ACC112 (cell line): ENCODE results near the gene SLC25A34.

Experiments
- H2AFZ ChIP-seq: fragments of 200-600 bp; sonication (generic); one replicate; pipeline ENCODE4 v1.6.0; 2017; ENCODE audit warnings: antibody characterized with exemption, low read length; ENCODE audit not compliant: unreplicated experiment
- H3K27ac ChIP-seq: fragments of 200-600 bp; sonication (generic); 2 replicates; pipeline ENCODE4 v1.5.1; 2014; ENCODE audit warnings: low read depth, mild to moderate bottlenecking, antibody characterized with exemption, low read length, moderate library complexity
- H3K27me3 ChIP-seq: fragments of 200-600 bp; sonication (generic); 2 replicates; pipeline ENCODE4 v1.6.1; 2014; ENCODE audit warnings: mild to moderate bottlenecking, antibody characterized with exemption, low read length, moderate library complexity, mixed read lengths; ENCODE audit not compliant: insufficient read depth
- H3K36me3 ChIP-seq: fragments of 200-600 bp; sonication (generic); 2 replicates; pipeline ENCODE4 v1.6.1; 2016; ENCODE audit warnings: mild to moderate bottlenecking, antibody characterized with exemption, low read length, moderate library complexity, mixed read lengths; ENCODE audit not compliant: insufficient read depth
- H3K4me1 ChIP-seq: fragments of 200-600 bp; sonication (generic); one replicate; pipeline ENCODE4 v1.6.1; 2016; ENCODE audit warnings: low read length, mixed read lengths; ENCODE audit not compliant: insufficient read depth, unreplicated experiment, control insufficient read depth
- H3K4me3 ChIP-seq: fragments of 200-600 bp; sonication (generic); 2 replicates; pipeline ENCODE4 v1.5.1; 2014; ENCODE audit warnings: mild to moderate bottlenecking, low read depth, low read length
- H3K79me2 ChIP-seq: fragments of 200-600 bp; sonication (generic); one replicate; pipeline ENCODE4 v1.6.0; 2016; ENCODE audit warnings: low read length; ENCODE audit not compliant: control insufficient read depth, unreplicated experiment, insufficient read depth

Gene SLC25A34

GRCh38 chr1:15726508-15726907 lies 9.6 kb upstream of the SLC25A34 start:
- H3K4me1 ChIP-seq: no peaks in the 10 kb centered on the region
- H2AFZ ChIP-seq: no peak overlapping the region
- H3K27me3 ChIP-seq: no peaks in the 10 kb centered on the region
- peaks cover 5% of the 10 kb centered on the region; the same call in 1 of the 2 replicates for H3K36me3 ChIP-seq
- H3K27ac ChIP-seq: no peak overlapping the region
- H3K79me2 ChIP-seq: no peaks in the 10 kb centered on the region
- H3K4me3 ChIP-seq: no peak overlapping the region

DNA sequence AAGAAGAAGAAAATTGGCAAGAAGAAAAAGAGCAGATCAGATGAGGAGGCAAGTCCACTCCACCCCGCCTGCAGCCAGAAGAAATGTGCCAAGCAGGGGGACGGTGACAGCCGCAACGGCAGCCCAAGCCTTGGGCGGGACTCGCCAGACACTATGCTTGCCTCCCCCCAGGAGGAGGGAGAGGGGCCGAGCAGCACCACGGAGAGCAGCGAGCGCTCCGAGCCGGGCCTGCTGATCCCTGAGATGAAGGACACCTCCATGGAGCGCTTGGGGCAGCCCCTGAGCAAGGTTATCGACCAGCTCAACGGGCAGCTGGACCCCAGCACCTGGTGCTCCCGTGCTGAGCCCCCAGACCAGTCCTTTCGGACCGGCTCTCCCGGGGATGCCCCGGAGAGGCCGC lies 9.0 kb upstream of the SLC25A34 start:
- no peak overlapping the region for H3K4me3 ChIP-seq
- no peak overlapping the region for H3K27ac ChIP-seq
- no peak overlapping the region for H2AFZ ChIP-seq
- no peaks in the 10 kb centered on the region for H3K27me3 ChIP-seq
- H3K4me1 ChIP-seq: no peaks in the 10 kb centered on the region
- peaks cover 5% of the 10 kb centered on the region; the same call in 1 of the 2 replicates for H3K36me3 ChIP-seq
- no peaks in the 10 kb centered on the region for H3K79me2 ChIP-seq

DNA sequence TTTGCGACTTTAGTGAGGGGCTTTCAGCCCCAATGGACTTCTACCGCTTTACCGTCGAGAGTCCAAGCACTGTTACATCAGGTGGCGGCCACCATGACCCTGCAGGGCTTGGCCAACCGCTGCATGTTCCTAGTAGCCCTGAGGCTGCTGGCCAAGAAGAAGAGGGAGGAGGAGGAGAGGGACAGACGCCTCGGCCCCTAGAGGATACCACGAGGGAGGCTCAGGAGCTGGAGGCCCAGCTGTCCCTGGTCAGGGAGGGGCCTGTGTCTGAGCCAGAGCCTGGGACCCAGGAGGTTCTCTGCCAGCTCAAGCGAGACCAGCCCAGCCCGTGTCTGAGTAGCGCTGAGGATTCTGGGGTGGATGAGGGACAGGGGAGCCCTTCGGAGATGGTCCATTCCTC lies 8.6 kb upstream of the SLC25A34 start:
- H3K4me3 ChIP-seq: no peak overlapping the region
- no peak overlapping the region for H3K27ac ChIP-seq
- peaks cover 5% of the 10 kb centered on the region; the same call in 1 of the 2 replicates for H3K36me3 ChIP-seq
- no peak overlapping the region for H2AFZ ChIP-seq
- no peaks in the 10 kb centered on the region for H3K27me3 ChIP-seq
- no peaks in the 10 kb centered on the region for H3K4me1 ChIP-seq
- H3K79me2 ChIP-seq: no peaks in the 10 kb centered on the region

DNA sequence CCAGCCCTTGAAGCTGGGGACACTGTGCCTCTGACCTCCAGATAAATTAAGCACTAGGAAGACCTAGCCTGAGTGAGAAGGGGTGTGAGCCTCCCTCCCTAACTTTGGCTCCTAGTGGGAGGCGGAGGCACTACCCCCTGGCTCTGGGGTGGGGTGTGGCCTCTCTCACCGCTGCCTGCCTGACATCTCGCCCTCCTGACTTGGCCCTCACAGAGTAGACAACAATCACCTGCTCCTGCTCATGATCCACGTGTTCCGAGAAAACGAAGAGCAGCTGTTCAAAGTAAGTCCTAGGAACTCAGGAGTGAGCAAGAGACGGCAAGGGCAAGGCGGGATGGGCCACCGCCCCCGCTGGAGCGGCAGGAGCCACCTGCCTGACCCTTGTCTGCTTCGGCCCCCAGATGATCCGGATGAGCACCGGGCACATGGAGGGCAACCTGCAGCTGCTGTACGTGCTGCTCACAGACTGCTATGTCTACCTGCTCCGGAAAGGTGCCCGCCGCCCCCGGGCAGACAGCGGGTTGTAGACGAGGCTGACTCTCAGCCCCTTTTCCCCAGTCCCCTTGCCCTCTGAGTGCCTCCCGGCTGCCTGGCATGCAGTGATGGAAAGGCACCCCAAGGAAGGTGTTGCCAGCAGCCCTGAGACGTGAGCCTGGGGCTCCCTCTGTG lies 8.1 kb upstream of the SLC25A34 start:
- H2AFZ ChIP-seq: no peak overlapping the region
- peaks cover 5% of the 10 kb centered on the region; the same call in 1 of the 2 replicates for H3K36me3 ChIP-seq
- H3K27ac ChIP-seq: no peak overlapping the region
- no peaks in the 10 kb centered on the region for H3K79me2 ChIP-seq
- H3K4me1 ChIP-seq: no peaks in the 10 kb centered on the region
- no peaks in the 10 kb centered on the region for H3K27me3 ChIP-seq
- H3K4me3 ChIP-seq: no peak overlapping the region

- Histone ChIP-seq H3K79me2 (no peaks in the 10 kb centered on the region), H3K4me1 (no peaks in the 10 kb centered on the region), H3K27ac (no peak overlapping the region), H3K4me3 (no peak overlapping the region), H2AFZ (no peak overlapping the region), H3K36me3 (peaks cover 5% of the 10 kb centered on the region; the same call in 1 of the 2 replicates), H3K27me3 (no peaks in the 10 kb centered on the region)
Measured at GRCh38 chr1:15728937-15729657, 7.0 kb upstream of the SLC25A34 start.

DNA sequence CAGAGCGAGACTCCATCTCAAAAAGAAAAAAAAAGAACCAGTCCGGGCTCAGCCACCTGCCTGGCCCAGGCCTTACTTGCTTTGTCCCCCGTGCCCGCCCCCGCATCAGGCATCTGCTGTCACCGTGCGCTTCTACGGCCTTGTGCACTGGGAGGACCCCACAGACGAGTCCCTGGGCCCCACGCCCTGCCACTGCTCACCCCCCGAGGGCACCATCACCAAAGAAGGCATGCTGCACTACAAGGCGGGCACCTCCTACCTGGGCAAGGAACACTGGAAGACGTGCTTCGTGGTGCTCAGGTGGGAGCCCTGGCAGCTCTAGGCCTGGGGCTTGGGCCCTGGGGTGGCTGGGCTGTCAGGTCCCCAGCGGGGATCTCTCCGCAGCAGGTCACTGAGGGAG lies 5.6 kb upstream of the SLC25A34 start:
- H3K4me1 ChIP-seq: no peaks in the 10 kb centered on the region
- H3K4me3 ChIP-seq: no peak overlapping the region
- no peak overlapping the region for H2AFZ ChIP-seq
- H3K27ac ChIP-seq: no peak overlapping the region
- peaks cover 5% of the 10 kb centered on the region; the same call in 1 of the 2 replicates for H3K36me3 ChIP-seq
- no peaks in the 10 kb centered on the region for H3K27me3 ChIP-seq
- H3K79me2 ChIP-seq: no peaks in the 10 kb centered on the region

GRCh38 chr1:15730936-15731335 lies 5.1 kb upstream of the SLC25A34 start:
- Histone ChIP-seq H3K4me3 (no peak overlapping the region), H3K79me2 (no peaks in the 10 kb centered on the region), H3K27me3 (no peaks in the 10 kb centered on the region), H3K4me1 (no peaks in the 10 kb centered on the region), H2AFZ (no peak overlapping the region), H3K27ac (no peak overlapping the region), H3K36me3 (peaks cover 5% of the 10 kb centered on the region; the same call in 1 of the 2 replicates)

- Histone ChIP-seq H3K36me3 (0 out of 2 replicates have a peak, but pooled peaks cover 5% of the 10 kb centered on the region), H3K79me2 (no peaks in the 10 kb centered on the region), H2AFZ (no peak overlapping the region), H3K4me1 (no peaks in the 10 kb centered on the region), H3K4me3 (no peak overlapping the region), H3K27me3 (no peaks in the 10 kb centered on the region), H3K27ac (no peak overlapping the region)
Measured at GRCh38 chr1:15731735-15732685, 4.0 kb upstream of the SLC25A34 start.

GRCh38 chr1:15732686-15733081 lies 3.4 kb upstream of the SLC25A34 start:
- Histone ChIP-seq H3K27ac (no peak overlapping the region), H3K36me3 (0 out of 2 replicates have a peak, but pooled peaks cover 5% of the 10 kb centered on the region), H3K79me2 (no peaks in the 10 kb centered on the region), H3K4me1 (no peaks in the 10 kb centered on the region), H3K27me3 (no peaks in the 10 kb centered on the region), H3K4me3 (no peak overlapping the region), H2AFZ (no peak overlapping the region)

- Histone ChIP-seq H3K27ac (no peak overlapping the region), H2AFZ (no peak overlapping the region), H3K27me3 (no peaks in the 10 kb centered on the region), H3K36me3 (0 out of 2 replicates have a peak, but pooled peaks cover 5% of the 10 kb centered on the region), H3K4me1 (no peaks in the 10 kb centered on the region), H3K79me2 (no peaks in the 10 kb centered on the region), H3K4me3 (no peak overlapping the region)
Measured at GRCh38 chr1:15733218-15733725, 2.8 kb upstream of the SLC25A34 start.
